ENCODE results near the gene RFTN1.

- no peak for TF ChIP-seq CTCF (IDR thresholded peaks at IDR 0.05)
- no peak for TF ChIP-seq EZH2 (IDR thresholded peaks at IDR 0.05; ENCODE audit: borderline replicate concordance, insufficient read depth, low read depth, low read length, poor library complexity, severe bottlenecking)
Measured at GRCh38 chr3:16452261-16452660, 61.2 kb downstream of the RFTN1 start.
